Type B pancreatic cell (in vitro differentiated cells): ENCODE results near the gene NRXN2. TPM values are rescaled to one million over a fixed set of nuclear protein-coding genes. Genes with fewer than 3 reads are reported as not detected.

Source experiments
- DNase-seq: peaks from one replicate; pipeline ENCODE4 v3.0.0; 2021; ENCODE audit warnings: mixed read lengths; ENCODE audit not compliant: unreplicated experiment; ENCODE audit errors: extremely low spot score
- H3K27ac Mint-ChIP-seq: 2 replicates; pipeline ENCODE4 v1.8.0; 2021; ENCODE audit warnings: mild to moderate bottlenecking, mixed read lengths
- H3K27me3 Mint-ChIP-seq: 2 replicates; pipeline ENCODE4 v1.8.0; 2021; ENCODE audit warnings: mixed read lengths
- H3K36me3 Mint-ChIP-seq: 2 replicates; pipeline ENCODE4 v1.8.0; 2021; ENCODE audit warnings: mixed read lengths
- H3K4me1 Mint-ChIP-seq: one replicate; pipeline ENCODE4 v1.8.0; 2021; ENCODE audit warnings: mixed read lengths; ENCODE audit not compliant: unreplicated experiment
- H3K4me3 Mint-ChIP-seq: 2 replicates; pipeline ENCODE4 v1.8.0; 2021; ENCODE audit warnings: mild to moderate bottlenecking, mixed read lengths
- H3K9me3 Mint-ChIP-seq: 2 replicates; pipeline ENCODE4 v1.8.0; 2021; ENCODE audit warnings: mixed read lengths
- CTCF ChIP-seq: fragments of 200-600 bp; sonication (generic); conservative IDR thresholded peaks from 2 replicates; pipeline ENCODE4 v1.5.0; 2021; ENCODE audit warnings: antibody characterized with exemption, mild to moderate bottlenecking
- total RNA-seq: library from RNA; stranded (reverse); gene quantifications from 2 replicates; pipeline ENCODE4 v1.2.1, GENCODE V29; 2021; ENCODE audit warnings: low replicate concordance

Gene NRXN2
- total RNA-seq, 1 donor from 2014 or later, result 22.1 TPM

- H3K27ac Mint-ChIP-seq, result no peak overlapping the region
- no peak overlapping the region for H3K4me3 Mint-ChIP-seq
- H3K36me3 Mint-ChIP-seq, result no peaks in the 10 kb centered on the region
- DNase-seq, result no peak
- H3K4me1 Mint-ChIP-seq, result peaks cover 11% of the 10 kb centered on the region
- no peak for TF ChIP-seq CTCF
- H3K27me3 Mint-ChIP-seq, result peaks cover 89% of the 10 kb centered on the region
- no peaks in the 10 kb centered on the region for H3K9me3 Mint-ChIP-seq
Observed at GRCh38 chr11:64716473-64717267, 6.3 kb downstream of the NRXN2 start.

DNA sequence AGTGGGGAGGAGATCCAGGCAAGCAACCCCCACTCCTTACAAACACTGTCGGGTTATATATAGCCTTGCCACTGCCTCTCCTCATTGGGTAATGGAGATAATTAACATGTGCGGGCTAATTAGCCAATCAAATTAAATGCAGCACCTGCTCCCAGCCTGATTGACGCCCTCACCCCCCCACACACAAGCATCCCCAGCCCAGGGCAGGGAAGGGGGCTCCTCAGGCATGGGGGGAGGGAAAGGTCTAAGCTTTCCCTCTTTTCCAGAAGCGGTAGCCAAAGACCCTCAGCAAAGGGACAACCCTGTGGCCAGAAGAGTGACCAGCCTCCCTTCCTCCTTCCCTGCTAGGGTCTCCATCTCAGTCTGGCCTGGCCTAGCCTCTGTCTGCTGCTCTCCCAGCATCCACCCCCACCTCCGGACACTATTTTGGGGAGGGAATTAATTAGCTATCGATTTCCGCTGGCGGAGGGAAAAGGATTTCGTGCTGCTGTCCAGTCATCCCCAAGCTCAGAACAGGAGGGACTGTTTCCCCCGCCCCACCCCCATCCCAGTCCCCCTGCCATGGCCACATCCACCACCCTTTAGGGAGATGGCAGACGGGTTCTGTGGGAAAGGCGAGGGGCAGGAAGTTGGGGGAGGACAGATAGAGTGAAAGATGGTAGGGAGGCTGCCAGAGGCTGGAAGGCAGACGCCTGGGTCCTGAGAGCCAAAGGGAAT is 7.1 kb downstream of the NRXN2 start:
- Mint-ChIP-seq H3K36me3 (no peaks in the 10 kb centered on the region), H3K4me3 (no peak overlapping the region), H3K9me3 (no peaks in the 10 kb centered on the region), H3K27ac (no peak overlapping the region), H3K27me3 (peaks cover 89% of the 10 kb centered on the region), H3K4me1 (peaks cover 15% of the 10 kb centered on the region)
- TF ChIP-seq CTCF, result no peak
- DNase-seq, result no peak

DNA sequence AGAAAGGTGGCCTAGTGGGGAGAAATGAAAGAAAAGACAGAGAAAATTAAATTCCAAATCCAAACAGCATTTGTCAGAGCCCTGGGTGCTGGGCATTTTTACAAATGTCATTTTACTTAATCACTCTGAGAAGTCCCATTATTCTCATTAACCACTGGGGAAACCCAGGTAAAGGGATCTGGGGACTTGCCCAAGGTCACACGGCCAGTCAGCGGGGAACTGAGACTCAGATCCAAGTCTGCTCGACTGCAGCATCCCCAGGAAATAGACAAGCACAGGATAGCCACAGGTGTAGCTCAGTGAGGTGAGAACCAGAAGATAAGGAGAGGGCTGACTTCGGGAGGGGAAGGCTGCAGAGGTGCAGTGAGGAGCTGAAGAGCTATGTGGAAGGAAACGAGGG is 7.9 kb downstream of the NRXN2 start:
- Mint-ChIP-seq H3K27me3 (peaks cover 89% of the 10 kb centered on the region), H3K4me1 (peaks cover 19% of the 10 kb centered on the region)

GRCh38 chr11:64714666-64715065 is 8.3 kb downstream of the NRXN2 start:
- Mint-ChIP-seq H3K27ac (no peak overlapping the region), H3K9me3 (no peaks in the 10 kb centered on the region), H3K4me1 (peaks cover 19% of the 10 kb centered on the region), H3K36me3 (no peaks in the 10 kb centered on the region), H3K4me3 (peak overlapping the region; percentile 47), H3K27me3 (peaks cover 89% of the 10 kb centered on the region)
- TF ChIP-seq CTCF, result no peak
- no peak for DNase-seq

More for the DNA sequence above, 7.9 kb downstream of the NRXN2 start:
- Mint-ChIP-seq H3K36me3 (no peaks in the 10 kb centered on the region), H3K4me3 (no peak overlapping the region), H3K27ac (no peak overlapping the region), H3K9me3 (no peaks in the 10 kb centered on the region)
- TF ChIP-seq CTCF, result no peak
- DNase-seq, result no peak

- DNase-seq, result no peak
- Mint-ChIP-seq H3K27ac (no peak overlapping the region), H3K4me3 (peak overlapping the region; percentile 47), H3K4me1 (peaks cover 19% of the 10 kb centered on the region), H3K27me3 (peaks cover 87% of the 10 kb centered on the region), H3K36me3 (no peaks in the 10 kb centered on the region), H3K9me3 (no peaks in the 10 kb centered on the region)
- TF ChIP-seq CTCF, result no peak
Observed at GRCh38 chr11:64713781-64714363, 9.1 kb downstream of the NRXN2 start.
